ENCODE data around the gene MAGEH1.

MAGEH1 gene

DNA sequence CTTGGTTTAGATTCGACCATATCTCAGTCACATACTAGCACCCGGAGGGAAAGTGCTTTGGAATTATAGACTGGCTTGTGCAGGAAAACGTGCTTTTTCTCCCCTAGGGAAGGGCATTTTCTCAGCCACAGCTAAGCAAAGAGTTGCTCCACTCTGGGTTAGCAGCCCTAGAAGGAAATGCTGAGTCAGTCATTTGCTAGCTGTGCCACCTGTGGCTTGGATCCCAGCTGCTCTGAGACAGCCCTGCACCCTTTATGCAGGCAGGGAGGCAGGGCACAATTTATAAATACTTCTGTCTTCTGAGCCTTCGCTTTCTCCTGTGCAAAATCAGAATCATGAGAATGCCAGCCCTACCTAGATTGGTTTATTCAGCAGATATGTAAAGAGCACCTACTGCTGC, 39.0 kb downstream of the MAGEH1 start:
- DNase-seq (ENCODE audit: low read depth): no peak

Data from stimulated activated CD8-positive, alpha-beta memory T cell treated with anti-CD3 and anti-CD28 coated beads, Interleukin-4, amount 100 ng/mL, for 24 hours (primary cell).